GM12892 (cell line): ENCODE measurements around the gene TMCC1.

Experiments
- POLR2A ChIP-seq: IDR thresholded peaks from 2 replicates; pipeline ENCODE4 v1.6.1; 2011; ENCODE audit warnings: low read depth, low read length, control low read depth
- POLR2AphosphoS5 ChIP-seq: IDR thresholded peaks from 2 replicates; pipeline ENCODE4 v1.6.1; 2011; ENCODE audit warnings: low read depth, low read length, control low read depth
- TAF1 ChIP-seq: IDR thresholded peaks from 2 replicates; pipeline ENCODE4 v1.6.1; 2011; ENCODE audit warnings: low read depth, mild to moderate bottlenecking, control low read depth, low read length, borderline replicate concordance

DNA sequence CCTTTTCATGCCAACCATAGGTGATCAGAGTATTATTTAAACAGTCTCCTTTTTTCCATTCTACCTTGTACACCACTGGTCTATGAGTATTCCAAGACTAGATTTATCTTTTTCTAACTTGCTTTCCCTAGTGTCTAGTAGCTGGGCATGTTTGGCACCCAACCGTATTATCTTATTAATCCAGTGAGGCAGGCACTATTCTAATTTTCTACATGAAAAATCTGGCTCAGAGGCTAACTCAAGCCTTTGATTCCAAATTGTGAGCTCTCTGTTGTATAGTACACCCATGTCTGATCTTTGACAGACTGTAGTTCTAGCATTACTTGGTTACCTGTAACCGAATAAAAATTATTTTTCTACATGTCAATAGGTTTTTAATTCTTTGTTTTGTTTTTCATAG is 210.3 kb downstream of the TMCC1 start:
- TF ChIP-seq TAF1, result no peak
- no peak for TF ChIP-seq POLR2A
- no peak for TF ChIP-seq POLR2AphosphoS5
